NOMO-1 (cell line): Measurements from ENCODE around the gene PRDX5.

ENCODE experiments used
- DNase-seq, 2 experiments: peaks; one replicate each; lab custom pipeline; 2025; ENCODE audit not compliant: unreplicated experiment in 2 of 2; lab: John Stamatoyannopoulos, UW

PRDX5 gene

GRCh38 chr11:64343767-64344559, 26.0 kb downstream of the PRDX5 start:
- DNase-seq: no peak

- no peak for DNase-seq
Observed at GRCh38 chr11:64344787-64345186, 26.9 kb downstream of the PRDX5 start.

GRCh38 chr11:64347193-64347867, 29.4 kb downstream of the PRDX5 start:
- peak; percentile 54 to 65 for DNase-seq

GRCh38 chr11:64348383-64349024, 30.6 kb downstream of the PRDX5 start:
- no peak for DNase-seq

- no peak for DNase-seq
Observed at GRCh38 chr11:64349025-64349387, 31.1 kb downstream of the PRDX5 start.

GRCh38 chr11:64349404-64349803, 31.5 kb downstream of the PRDX5 start:
- no peak for DNase-seq

GRCh38 chr11:64351136-64351631, 33.3 kb downstream of the PRDX5 start:
- no peak for DNase-seq

- DNase-seq: no peak
Observed at GRCh38 chr11:64352099-64352994, 34.4 kb downstream of the PRDX5 start.

GRCh38 chr11:64352995-64353714, 35.2 kb downstream of the PRDX5 start:
- DNase-seq: no peak

- DNase-seq: no peak
Observed at GRCh38 chr11:64353715-64354506, 36.0 kb downstream of the PRDX5 start.

- DNase-seq: no peak
Observed at GRCh38 chr11:64355078-64355940, 37.4 kb downstream of the PRDX5 start.

- DNase-seq: peak; percentile 15 to 23
Observed at GRCh38 chr11:64356498-64357411, 38.8 kb downstream of the PRDX5 start.

- no peak for DNase-seq
Observed at GRCh38 chr11:64357446-64357845, 39.5 kb downstream of the PRDX5 start.

- peak in 1 of 2 experiments; percentile 4 for DNase-seq
Observed at GRCh38 chr11:64357904-64358535, 40.1 kb downstream of the PRDX5 start.

- no peak for DNase-seq
Observed at GRCh38 chr11:64358536-64358906, 40.6 kb downstream of the PRDX5 start.

- peak; percentile 34 to 54 for DNase-seq
Observed at GRCh38 chr11:64358907-64359711, 41.2 kb downstream of the PRDX5 start, which contains the start of gene RPS6KA4. RPS6KA4 (plus strand) TSS chr11:64359162; CDS start chr11:64359236, 74 bp downstream.
